GM10248 (cell line): ENCODE results near the gene PIGZ.

Source experiments
- CTCF ChIA-PET: fragments of 300-600 bp; sonication (Branson Sonifier 250); formaldehyde crosslinking; extraction: SDS; loops from one replicate; lab custom pipeline; 2021; ENCODE audit warnings: antibody characterized with exemption; lab: Yijun Ruan, JAX
- POLR2A ChIA-PET: fragments of 350-650 bp; sonication (Branson Sonifier 250); formaldehyde crosslinking; extraction: SDS; loops from one replicate; lab custom pipeline; 2020; ENCODE audit warnings: antibody characterized with exemption; lab: Yijun Ruan, JAX
- DNase-seq: peaks from one replicate; pipeline ENCODE4 v3.0.0; 2012; ENCODE audit errors: extremely low spot score
- TF ChIP-seq, protein P1 (sequence below): IDR thresholded peaks from 2 replicates; pipeline ENCODE4 v1.5.1; 2012; ENCODE audit warnings: mild to moderate bottlenecking, low read depth; ENCODE audit errors: extremely low read depth, missing control alignments, control extremely low read depth

The PIGZ gene

DNA sequence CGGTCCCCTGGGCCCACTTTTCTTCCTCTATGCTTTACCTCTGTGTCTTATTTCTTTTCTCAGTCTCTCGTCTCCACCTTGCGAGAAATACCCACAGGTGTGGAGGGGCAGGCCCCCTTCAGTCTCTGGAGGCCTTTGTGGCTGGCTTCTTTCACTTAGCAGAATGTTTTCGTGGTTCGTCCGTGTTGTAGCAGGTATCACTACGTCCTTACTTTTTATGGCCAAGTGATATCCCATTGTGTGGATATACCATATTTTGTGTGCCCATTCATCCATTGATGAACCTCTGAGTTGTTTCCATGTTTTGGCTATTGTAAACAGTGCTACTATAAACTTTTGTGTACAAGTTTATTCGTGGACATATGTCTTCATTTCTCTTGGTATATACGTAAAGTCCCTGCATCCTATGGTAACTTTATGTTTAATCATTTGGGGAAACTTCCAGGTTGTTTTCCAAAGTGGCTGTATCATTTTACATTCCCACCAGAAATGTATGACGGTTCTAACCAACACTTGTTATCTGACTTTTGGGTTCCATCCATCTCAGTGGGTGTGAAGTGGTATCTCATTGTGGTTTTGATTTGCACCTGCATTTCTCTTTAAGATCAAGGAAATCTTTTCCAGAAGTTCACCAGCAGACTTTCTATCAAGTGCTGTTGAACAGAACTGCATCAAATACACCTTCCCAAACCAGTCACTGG is 5.6 kb downstream of the PIGZ start:
- CTCF ChIA-PET = interaction anchor here (1.0 kb wide), 2 partner anchors 8 to 46 kb away, joined by 3 read pairs; no protein-coding TSS in a partner anchor
- TF ChIP-seq, protein P1, sequence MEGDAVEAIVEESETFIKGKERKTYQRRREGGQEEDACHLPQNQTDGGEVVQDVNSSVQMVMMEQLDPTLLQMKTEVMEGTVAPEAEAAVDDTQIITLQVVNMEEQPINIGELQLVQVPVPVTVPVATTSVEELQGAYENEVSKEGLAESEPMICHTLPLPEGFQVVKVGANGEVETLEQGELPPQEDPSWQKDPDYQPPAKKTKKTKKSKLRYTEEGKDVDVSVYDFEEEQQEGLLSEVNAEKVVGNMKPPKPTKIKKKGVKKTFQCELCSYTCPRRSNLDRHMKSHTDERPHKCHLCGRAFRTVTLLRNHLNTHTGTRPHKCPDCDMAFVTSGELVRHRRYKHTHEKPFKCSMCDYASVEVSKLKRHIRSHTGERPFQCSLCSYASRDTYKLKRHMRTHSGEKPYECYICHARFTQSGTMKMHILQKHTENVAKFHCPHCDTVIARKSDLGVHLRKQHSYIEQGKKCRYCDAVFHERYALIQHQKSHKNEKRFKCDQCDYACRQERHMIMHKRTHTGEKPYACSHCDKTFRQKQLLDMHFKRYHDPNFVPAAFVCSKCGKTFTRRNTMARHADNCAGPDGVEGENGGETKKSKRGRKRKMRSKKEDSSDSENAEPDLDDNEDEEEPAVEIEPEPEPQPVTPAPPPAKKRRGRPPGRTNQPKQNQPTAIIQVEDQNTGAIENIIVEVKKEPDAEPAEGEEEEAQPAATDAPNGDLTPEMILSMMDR = no peak
- POLR2A ChIA-PET = no interaction called here
- no peak for DNase-seq

DNA sequence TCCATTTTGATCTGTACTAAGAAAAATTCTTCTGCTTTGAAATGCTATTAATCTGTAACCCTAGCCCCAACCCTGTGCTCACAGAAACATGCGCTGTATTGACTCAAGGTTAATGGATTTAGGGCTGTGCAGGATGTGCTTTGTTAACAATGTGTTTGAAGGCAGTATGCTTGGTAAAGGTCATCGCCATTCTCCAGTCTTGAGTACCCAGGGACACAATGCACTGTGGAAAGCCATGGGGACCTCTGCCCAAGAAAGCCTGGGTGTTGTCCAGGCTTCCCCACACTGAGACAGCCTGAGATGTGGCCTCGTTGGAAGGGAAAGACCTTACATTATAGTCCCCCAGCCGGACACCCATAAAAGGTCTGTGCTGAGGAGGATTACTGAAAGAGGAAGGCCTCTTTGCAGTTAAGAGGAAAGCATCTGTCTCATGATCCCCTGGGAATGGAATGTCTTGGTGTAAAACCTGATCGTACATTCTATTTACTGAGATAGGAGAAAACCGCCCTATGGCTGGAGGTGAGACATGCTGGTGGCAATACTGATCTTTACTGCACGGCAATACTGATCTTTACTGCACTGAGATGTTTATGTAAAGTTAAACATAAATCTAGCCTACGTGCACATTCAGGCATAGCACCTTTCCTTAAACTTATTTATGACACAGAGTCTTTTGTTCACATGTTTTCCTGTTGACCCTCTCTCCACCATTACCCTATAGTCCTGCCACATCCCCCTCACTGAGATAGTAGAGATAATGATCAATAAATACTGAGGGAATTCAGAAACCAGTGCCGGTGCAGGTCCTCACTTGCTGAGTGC is 6.3 kb downstream of the PIGZ start:
- DNase-seq = no peak
- TF ChIP-seq, protein P1 = no peak
- ChIA-PET POLR2A (no interaction called here), CTCF (no interaction called here)

DNA sequence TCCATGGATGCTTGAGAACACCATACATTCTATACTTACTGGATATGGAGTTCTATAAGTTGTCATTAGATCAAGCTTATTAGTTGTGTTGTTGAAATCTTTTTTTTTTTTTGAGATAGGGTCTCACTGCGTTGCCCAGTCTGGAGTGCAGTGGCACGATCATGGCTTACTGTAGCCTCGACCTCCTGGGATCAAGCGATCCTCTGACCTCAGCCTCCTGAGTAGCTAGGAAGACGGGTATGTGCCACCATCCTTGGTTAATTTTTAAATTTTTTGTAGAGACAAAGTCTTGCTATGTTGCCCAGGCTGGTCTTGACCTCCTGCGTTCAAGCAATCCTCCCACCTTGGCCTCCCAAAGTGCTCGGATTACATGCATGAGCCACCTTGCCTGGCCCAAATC is 13.8 kb downstream of the PIGZ start:
- TF ChIP-seq, protein P1 = no peak
- DNase-seq = no peak
- CTCF ChIA-PET = interaction anchor here (1.2 to 1.3 kb wide), 2 partner anchors 9 to 13 kb away, joined by 3 to 6 read pairs; partner anchors contain the start of gene NCBP2
- POLR2A ChIA-PET = no interaction called here

DNA sequence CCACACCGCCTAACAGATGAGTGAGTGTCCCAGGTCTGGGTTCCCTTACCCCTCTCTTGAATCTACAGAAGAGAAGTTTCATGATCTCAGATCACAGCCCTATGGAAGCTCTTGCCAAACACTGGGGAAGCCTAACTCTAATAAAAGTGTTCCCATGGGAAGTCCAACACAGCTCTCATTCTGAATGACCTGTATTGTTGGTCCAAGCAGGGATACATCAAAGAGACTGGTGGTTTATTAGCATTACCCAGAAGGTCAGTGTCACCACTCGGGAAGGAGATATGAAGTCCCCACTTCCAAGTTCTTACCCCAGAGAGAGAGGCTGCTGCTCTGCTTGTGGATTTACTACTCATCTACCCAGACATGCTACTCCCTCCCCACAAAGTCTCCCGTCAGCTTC is 17.3 kb downstream of the PIGZ start:
- TF ChIP-seq, protein P1 = no peak
- POLR2A ChIA-PET = no interaction called here
- no peak for DNase-seq
- CTCF ChIA-PET = interaction anchor here (1.2 to 2.4 kb wide), 2 partner anchors 29 to 114 kb away, joined by 3 to 6 read pairs; no protein-coding TSS in a partner anchor

DNA sequence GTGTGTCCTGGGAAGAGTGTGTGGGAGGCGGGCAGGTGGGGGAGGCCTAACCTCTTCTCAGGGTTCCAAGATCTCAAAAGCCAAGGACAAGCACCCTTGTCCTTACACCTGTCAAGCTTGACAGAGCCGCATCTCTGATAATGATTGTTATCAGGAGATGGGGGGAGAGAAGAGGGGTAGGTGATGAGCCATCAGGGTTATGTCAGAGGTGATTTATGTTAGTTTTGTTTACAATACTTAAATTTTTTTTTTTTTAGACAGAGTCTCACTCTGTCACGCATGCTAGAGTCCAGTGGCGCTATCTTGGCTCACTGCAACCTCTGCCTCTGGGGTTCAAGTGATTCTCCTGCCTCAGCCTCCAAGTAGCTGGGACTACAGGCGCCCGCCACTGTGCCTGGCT is 18.9 kb downstream of the PIGZ start:
- ChIA-PET CTCF (interaction anchor here (1.4 to 2.4 kb wide), 2 partner anchors 10 to 112 kb away, joined by 4 to 6 read pairs; no protein-coding TSS in a partner anchor), POLR2A (no interaction called here)
- TF ChIP-seq, protein P1 = no peak

DNA sequence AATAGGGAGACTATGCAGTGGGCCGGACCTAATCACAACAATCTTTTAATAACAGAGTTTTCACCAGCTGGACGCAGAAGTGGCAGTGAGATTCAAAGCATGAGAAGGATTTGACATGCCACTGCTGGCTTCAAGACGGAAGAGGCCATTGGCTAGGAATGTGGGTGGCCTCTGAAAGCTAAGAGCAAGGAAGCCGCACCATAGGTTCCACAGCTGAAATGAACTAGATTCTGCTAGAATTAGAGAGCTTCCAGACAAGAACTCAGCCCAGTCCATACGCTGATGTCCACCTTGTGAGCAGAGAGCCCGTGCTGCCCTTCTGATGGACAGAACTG is 19.4 kb downstream of the PIGZ start:
- DNase-seq = no peak
- TF ChIP-seq, protein P1 = no peak
- CTCF ChIA-PET = interaction anchor here (1.4 to 2.4 kb wide), 2 partner anchors 10 to 112 kb away, joined by 4 to 6 read pairs; no protein-coding TSS in a partner anchor
- POLR2A ChIA-PET = no interaction called here

More for the DNA sequence above, 18.9 kb downstream of the PIGZ start:
- no peak for DNase-seq
